Activated T-cell treated with anti-CD3 and anti-CD28 coated beads for 1 hour (primary cell): Measurements from ENCODE around the gene ERC2.

Source experiments
- DNase-seq: peaks from one replicate; pipeline ENCODE4 v3.0.0-alpha.2; 2020; ENCODE audit warnings: low read depth

Gene ERC2

DNA sequence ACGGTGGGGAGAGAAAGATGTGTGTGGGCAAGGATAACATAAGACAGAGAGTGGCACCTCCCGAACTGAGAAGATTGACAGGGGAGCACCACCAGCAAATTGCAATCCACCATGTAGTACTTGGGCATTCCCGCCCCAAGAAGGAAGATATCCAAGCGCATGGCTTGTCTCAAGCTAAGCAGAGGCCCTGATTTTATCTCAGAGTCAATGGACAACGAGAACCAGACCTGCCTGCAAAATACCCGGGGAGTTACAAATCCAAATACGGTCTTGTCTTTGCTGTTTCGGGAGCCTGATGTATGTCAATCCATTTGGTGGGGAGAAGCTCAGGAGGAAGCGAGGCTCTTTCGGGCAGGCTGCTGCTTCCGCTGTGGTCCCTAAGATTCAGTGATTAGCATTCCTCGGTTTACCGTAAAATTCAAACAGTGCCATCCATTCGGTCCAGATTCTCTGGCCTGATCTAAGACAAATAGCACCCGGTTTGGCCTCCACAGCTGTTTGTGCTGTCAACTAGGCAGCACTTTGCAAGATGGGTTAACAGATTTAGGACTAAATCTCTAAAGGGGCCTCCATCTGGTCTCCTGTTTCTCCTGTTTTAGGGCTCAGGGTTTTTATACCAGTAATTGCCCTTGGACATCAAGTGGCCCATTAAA, 883.4 kb downstream of the ERC2 start:
- no peak for DNase-seq

- no peak for DNase-seq
These were observed 884.2 kb downstream of the ERC2 start for GRCh38 chr3:55584030-55584429.

DNA sequence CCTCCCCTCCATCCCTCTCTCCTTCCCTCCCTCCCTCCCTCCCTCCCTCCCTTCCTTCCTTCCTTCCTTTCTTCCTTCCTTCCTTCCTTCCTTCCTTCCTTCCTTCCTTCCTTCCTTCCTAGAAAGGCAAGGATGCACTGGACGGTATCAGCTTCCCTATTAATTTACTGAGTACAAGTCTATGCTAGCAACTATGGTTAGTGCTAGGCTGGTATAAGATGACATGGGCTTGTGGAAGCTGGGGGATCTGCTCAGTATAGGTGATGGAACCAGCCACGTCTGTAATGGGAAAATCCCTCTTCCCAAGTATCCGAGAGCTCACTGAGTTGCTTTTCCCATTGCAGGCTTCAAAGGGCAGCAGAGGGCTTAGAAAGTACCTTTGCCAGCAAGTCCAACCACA, 884.8 kb downstream of the ERC2 start:
- no peak for DNase-seq

GRCh38 chr3:55579496-55579895, 888.8 kb downstream of the ERC2 start:
- DNase-seq = no peak

DNA sequence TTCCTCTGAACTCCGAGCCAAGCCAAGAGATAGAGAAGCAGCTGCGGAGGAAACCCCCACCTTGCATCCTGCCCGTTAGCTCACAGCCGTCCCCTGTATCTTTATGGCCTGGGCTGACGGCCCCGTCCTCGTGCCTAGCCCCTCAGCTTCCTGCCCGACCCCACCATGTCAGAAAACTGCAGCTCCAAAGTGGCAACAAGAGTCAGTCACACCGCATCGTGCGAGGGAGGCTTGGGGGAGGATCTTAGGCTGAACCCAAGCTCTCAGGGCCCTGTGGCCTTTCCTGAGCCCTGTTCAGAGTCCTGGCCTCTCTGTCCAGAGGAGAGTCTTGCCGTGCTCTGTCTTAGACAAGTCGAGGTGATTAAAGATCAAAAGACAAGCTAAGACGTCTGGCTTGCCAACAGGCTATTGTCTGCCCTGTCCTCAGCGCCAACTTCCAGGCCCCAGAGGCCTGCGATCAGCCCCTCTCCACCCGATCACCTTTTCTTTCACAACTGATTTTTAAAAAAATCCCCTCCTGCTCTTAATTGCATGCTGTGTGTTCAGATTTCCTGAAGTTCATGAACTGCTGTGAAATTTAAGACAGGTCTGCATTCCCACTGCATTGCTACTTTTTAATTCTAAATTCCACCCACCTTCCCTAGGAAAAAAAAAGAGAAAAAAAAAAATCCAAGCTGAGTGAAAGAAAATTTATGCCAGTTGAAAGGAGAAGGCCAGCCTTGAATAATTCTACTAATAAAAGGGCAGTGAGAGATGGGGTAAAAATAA, 891.5 kb downstream of the ERC2 start:
- DNase-seq = no peak

GRCh38 chr3:55574671-55575070, 893.6 kb downstream of the ERC2 start:
- no peak for DNase-seq

GRCh38 chr3:55572816-55573215, 895.5 kb downstream of the ERC2 start:
- no peak for DNase-seq

GRCh38 chr3:55571913-55572312, 896.4 kb downstream of the ERC2 start:
- no peak for DNase-seq

DNA sequence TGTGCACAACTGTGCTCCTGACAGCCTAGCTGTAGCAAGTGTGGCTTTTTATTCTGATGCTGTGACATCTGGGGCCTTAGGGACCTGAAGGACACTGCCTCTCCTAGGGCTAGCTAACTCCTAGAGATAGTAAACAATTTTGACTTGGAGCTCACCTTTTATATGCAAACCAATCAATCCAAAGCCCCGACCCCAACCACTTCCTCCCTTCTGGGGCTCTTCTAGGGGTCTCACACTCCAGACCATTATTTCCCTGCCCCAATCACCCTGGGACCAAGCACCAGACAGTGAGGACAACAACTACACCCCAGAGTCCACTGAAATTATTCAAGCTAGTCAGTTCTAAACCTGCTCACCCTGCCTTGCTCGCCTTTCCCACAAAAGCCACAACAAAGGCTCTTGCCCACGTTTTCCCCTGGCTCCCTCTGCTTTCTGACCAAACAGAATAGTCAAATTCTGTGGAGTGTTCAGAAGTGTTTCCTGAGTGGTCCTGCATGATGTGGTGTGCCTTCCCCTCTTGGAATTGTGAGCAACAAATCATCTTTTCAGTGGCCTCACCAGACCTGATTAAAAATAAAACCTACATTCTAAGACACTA, 897.0 kb downstream of the ERC2 start:
- DNase-seq = no peak

DNA sequence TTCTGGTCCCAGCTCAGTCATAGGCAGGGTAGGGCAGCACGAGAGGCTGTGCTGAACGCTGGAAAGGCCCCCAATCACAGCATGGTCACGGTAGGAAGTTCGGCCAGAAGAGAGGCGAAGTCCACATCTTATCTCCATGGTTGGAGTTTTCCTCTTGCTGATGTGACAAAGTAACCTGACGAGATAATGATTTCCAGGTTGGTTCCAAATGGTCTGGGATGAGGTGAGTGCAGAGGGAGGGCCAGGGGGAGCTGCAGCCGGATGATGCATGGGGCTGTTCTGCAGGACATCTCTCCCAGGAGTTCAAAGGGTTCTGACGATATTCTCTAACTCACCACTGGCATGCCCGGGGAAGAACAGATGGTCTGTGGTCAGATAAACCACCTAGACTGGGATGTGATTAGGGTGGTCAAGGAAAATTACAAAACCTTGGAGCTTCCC, 898.0 kb downstream of the ERC2 start:
- DNase-seq = no peak

DNA sequence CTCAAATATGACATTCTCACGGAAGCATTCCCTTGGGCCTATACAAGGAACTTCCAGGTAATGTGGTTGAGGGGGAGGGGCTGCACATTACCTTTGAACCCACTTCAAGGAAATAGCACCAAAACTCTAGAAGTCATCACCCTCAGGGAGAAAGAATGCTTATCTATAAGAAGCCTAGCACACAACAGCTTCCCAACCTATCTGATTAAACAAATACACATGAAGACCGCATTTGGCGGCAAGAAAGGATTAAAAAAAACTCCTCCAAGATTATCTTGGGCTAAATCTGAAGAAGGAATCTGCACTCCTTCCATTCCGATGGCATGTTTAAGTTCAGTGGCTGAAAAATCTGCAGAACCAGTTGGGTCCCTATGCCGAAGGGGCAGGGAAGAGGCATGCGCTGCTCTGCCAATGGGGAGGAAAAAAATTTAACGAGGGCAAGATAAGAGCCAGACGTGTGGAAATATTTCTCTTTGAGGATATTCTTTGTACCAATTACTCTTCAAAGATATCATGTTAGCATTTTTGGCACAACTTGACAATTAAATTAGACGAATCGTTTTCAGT, 899.2 kb downstream of the ERC2 start:
- DNase-seq = no peak

DNA sequence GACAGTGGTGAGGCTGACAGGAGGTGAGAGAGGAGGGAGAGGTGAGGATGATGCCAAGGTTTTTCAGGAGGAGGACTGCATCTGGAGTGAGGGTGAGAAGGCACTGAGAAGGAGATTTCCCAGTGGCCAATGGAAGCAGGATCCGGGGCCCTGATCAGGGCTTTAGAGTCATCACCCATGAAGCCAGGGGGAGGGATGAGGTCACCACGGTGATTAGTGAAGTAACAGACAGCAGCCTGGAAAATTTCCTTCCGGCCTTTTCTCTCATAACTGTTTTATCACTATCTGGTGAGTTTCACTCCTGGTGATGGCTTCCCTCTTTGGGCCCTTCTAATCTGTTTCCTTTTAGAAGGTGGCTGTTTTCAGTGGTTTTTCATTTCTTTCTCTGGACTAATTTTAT, 900.7 kb downstream of the ERC2 start:
- DNase-seq = no peak

DNA sequence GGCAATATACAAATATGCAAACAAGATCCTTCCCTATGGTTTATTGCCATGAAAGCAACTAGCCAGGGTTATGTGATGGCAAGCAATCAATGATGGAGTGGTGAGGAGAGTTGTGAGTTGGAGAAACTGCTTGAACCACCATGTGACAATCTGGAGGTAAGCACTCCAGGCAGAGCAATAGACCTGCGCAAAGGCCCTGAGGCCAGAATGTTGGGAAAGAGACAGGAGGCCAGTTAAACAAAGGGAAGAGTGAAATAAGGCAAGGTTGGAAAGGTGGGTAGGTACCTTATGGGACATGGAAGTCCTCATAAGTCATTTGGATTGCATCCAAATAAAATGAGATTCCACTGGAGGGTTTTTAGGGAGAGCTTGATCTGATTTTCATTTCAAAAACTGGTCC, 901.1 kb downstream of the ERC2 start:
- DNase-seq = no peak

GRCh38 chr3:55565521-55565920, 902.7 kb downstream of the ERC2 start:
- DNase-seq = no peak

DNA sequence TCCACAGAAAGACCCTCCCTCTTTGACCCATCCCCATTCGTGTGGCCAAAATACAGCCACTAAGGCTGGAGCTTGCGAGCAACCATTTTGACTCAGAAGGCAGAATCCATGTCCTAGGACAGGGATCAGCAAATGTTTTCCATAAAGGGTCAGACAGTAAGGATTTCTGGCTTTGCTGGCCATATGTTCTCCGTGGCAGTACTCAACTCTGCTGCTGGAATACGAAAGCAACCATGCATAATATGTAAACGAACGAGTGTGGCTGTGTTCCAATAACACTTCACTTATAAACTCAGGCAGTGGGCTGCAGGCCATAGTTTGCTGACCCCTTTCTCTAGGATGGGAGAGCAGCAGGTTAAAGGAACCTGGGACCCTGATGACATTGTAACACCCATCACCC, 903.5 kb downstream of the ERC2 start:
- no peak for DNase-seq

DNA sequence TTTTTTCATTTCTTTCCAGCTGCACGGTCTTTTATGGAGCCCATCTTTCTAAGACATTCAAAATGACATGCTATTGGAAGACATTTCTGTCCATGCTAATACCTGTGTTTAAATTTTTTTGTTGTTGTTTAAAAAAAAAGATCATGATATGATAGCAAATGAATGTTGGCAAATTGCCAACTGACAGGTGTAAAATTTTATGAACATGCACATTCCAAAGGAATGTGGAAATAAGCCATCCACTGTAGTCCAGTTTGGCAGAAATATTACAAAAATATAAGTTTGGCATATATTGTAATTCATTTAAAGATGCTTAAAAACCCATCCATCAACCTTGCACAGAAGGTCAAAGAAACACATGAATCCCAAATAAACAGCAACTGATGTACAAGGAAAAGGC, 905.6 kb downstream of the ERC2 start:
- DNase-seq = no peak

GRCh38 chr3:55559500-55560423, 908.5 kb downstream of the ERC2 start:
- DNase-seq = no peak

- DNase-seq = no peak
These were observed 910.0 kb downstream of the ERC2 start for GRCh38 chr3:55558316-55558715.

DNA sequence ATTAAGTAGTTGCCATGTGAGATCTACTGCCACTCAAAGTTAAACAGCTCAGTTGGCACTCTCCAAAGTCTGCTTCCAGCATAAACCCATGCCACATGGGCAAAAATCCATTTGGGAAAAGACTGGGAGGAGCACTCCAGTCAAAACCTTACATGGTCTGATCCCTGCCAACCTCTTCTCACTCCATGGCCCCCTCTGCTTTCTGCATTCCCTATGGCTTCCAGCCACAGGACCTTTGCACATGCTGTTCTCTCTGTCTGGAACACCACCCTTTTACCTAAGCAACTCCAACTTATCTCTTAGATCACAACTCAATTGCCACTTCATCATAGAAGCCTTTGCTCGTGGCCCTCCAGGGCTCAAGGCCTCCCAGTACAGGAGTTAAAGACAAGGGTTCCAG, 910.7 kb downstream of the ERC2 start:
- no peak for DNase-seq

DNA sequence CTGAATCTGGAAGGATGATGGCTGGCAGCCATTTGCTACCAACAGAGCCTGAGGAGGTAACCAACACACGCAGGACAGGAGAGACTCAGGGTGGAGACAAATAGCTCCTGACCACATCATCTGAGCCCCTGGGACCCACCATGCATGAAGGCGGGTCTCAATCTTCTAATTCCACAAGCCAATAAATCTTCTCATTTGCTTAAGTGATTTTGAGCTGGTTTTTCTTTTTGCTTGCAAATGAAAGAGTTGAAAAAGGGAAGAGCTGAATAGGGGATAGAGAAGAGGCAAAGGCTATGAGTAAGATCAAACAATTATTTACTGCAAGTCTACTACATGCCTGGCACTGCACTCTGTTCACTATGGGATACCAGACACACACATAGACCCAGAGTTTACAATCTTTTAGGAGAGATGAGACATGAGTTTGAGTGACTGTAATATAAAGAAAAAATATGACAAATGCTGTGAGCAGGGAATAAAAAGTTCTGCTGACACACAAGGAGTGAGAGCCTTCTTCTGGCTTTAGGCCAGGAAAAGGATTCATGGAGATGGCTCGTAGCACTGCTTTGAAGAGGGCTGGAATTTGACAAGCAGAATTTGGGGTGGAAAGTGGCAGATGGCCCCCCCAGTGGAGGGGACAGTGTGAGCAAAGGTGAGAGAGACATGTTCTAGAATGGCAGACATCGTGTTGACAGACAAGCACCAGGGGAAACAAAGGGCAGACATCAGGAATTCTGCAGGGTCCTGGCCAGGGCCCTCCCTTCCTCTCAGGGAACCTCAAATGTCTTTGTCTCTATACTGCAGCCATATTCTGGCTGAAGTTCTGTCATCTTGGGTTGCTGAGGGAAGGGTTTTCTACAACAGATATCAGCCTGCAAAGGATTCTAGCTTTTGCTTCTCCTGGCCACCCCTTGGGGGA, 911.4 kb downstream of the ERC2 start:
- DNase-seq = no peak
